Activated naive CD4-positive, alpha-beta T cell treated with anti-CD3 and anti-CD28 coated beads, Interleukin-2, amount 50 U/mL, for 72 hours (primary cell): ENCODE results near the gene VMAC. TPM values are rescaled to one million over a fixed set of nuclear protein-coding genes. Genes with fewer than 3 reads are reported as not detected.

Experiments used
- ATAC-seq, 2 donors: fragments of 150-1000 bp; cut with Tn5 transposase; 2 replicates each; pipeline ENCODE4 v1.10.0; 2021; ENCODE audit warnings: mild to moderate bottlenecking in 2 of 2, moderate library complexity in 2 of 2
- DNase-seq, 2 donors: peaks; one replicate each; pipeline ENCODE4 v3.0.0; 2021 to 2022; ENCODE audit warnings: low spot score in 2 of 2
- H3K27ac Mint-ChIP-seq, 2 donors: one replicate each; pipeline ENCODE4 v1.8.0; 2022; ENCODE audit warnings: mild to moderate bottlenecking in 2 of 2, mixed read lengths in 2 of 2
- H3K36me3 Mint-ChIP-seq, 2 donors: one replicate each; pipeline ENCODE4 v1.8.0; 2022; ENCODE audit warnings: mixed read lengths in 2 of 2
- H3K9me3 Mint-ChIP-seq, 2 donors: one replicate each; pipeline ENCODE4 v1.8.0; 2022; ENCODE audit warnings: mixed read lengths in 2 of 2
- total RNA-seq, 2 donors: library from RNA; stranded (reverse); gene quantifications; one replicate each; pipeline ENCODE4 v1.2.3, GENCODE V29; 2022

VMAC gene
- total RNA-seq, 2 donors from 2014 or later, result 3.8 to 3.9 TPM

DNA sequence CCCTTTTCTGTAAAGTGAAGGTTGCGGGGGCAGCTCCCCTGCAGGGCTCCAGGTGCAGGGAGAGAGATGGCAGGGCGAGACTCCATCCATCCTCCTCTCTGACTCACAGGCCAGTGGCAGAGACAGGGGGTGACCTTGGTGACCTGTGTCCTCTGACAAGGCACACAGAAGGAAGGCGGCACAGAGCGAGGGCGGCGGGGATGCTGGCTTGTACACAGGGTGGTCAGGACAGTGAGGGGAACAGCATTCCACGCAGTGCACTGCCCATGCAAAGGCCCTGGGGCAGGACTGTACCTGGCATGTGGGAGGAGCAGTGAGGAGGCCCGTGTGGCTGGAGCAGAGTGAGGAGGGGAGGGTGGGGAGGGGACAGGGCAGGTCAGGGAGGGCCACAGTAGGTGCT, 8.8 kb upstream of the VMAC start:
- Mint-ChIP-seq H3K27ac (no peak overlapping the region), H3K36me3 (peaks cover 0 to under 1% of the 10 kb centered on the region in 2 donors), H3K9me3 (no peaks in the 10 kb centered on the region)
- no peak for ATAC-seq
- no peak for DNase-seq

DNA sequence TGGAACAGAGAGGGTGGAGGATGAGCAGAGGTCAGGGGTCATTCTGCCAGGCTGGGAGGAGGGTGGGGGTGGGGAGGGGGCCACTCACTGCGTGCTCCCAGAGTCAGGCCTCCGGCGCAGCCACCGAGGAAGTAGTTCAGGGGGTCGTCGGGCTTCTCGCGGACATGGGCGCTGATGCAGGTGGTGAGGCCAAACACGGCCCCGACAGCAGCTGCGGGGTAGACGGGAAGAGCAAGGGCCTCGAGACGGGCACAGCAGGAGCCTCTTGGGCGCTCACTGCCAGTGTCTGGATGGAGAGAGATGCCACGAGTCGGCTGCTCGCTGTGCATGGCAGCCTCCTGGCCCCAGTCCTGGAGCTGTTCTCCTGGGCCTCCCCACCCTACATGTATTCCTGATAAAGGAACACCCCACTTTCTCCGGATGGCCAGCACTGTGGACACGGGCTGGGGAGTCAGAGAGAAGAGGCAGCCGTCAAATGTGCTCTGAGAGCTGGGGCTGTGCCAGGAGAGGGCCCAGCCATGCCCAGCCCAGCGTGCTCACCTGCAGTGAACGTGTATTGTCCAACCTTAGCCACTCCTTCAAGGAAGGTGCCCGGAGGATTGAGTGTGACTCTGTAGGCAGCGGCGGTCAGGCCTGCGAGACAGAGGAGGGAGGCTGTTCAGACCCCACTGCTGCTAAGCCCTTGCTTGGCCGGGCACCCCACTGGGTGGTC, 8.2 kb upstream of the VMAC start:
- no peak for ATAC-seq
- no peaks in the 10 kb centered on the region for H3K9me3 Mint-ChIP-seq

DNA sequence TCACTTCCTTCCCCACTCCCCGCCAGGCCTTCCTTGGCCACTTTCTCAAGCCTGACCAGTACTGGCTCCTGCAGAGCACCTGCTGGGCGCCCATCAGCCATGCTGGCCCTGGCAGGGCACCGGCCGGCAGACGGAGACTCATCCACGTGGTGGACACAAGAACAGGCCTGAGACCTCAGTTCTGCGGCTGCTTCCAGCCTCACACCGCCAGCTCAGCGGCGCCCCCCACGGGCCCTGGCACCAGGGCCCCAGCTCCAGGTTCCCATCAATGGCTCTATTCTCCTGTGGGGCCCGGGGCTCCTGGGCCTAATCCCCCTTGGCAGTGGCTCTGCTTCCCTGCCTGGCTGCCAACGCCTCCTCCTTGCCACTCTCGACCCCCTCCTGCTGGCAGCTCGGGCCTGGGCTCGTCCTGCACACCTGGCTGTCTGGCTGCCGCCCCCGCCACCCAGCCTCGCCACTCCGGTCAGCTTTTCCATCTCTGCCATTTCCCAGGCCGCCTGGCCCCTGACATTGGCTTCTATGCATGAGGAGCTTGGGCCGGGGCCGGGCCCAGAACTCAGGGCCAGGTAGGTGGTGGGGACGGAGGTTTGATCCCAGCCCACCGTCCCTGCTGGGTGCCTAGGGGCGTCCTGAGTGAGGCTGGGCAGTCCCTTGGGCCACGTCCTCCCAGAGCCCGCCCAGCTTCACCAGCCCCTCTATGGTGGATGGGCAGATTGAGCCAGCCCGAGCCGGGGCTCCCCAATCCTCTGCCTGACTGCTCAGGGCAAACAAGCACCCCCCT, 7.3 kb upstream of the VMAC start:
- Mint-ChIP-seq H3K27ac (peak overlapping the region in 1 of 2 donors; percentile 59), H3K9me3 (no peaks in the 10 kb centered on the region), H3K36me3 (peaks cover 0 to 5% of the 10 kb centered on the region in 2 donors)
- DNase-seq, result no peak
- no peak for ATAC-seq

More for the DNA sequence above, 8.2 kb upstream of the VMAC start:
- Mint-ChIP-seq H3K27ac (no peak overlapping the region), H3K36me3 (peaks cover 0 to 5% of the 10 kb centered on the region in 2 donors)
- no peak for DNase-seq

DNA sequence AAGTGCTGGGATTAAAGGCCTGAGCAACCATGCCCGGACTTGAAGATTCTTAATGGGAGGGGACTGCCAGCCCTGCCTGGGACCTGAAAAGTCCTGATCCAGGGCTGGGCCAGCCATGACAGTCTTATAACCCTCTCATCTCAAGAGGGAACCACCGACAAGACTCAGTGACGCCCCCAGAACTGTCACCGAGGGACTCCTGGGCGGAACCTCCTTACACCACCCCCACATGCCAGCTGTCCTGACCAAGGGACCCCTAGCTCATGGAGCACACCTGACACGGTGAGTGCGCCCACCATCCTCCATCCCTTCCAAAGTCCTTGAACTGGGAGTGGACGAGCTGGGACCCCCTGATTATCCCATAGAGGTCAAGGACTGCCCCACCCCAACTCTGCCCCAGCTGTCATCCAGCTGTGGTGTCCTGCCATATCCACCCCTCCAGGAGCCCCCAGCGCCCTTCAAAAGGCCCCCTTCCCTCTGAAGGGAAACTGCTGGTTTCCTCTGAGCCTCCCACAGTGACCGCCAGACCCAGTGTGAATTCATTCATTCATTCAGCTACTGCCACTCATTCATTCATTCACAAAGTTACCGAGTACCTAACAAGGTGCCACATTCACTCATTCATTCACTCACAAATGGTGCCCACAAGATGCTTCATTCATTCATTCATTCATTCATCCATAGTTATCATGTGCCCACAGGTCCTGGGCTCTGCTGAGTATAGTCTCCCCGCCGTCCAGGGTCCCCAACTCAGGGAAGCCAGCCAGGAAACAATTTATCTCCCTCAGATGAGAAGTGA, 4.7 kb upstream of the VMAC start:
- ATAC-seq (no peak), DNase-seq (no peak)
- Mint-ChIP-seq H3K9me3 (no peaks in the 10 kb centered on the region), H3K27ac (peak overlapping the region in 1 of 2 donors; percentile 65), H3K36me3 (peaks cover 9 to 15% of the 10 kb centered on the region in 2 donors)

DNA sequence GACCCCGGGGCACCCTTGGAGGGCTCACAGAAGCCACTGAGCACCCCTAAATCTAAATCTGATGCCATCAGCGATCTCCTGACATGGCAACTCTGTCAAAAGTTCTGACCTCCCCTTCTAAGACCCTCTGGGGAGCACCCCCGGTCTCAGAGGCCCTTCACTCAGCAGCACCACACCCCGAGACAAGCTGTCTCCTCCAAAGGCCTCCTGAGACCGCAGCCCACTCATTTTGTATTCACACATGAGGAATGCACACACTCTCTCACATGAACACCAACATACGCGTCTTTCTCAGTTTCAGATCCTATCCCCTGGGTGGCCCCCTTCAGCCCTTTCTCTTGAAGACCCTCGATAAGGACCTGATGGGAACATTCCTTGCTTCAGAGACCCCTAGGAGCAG, 3.7 kb upstream of the VMAC start:
- DNase-seq, result no peak

DNA sequence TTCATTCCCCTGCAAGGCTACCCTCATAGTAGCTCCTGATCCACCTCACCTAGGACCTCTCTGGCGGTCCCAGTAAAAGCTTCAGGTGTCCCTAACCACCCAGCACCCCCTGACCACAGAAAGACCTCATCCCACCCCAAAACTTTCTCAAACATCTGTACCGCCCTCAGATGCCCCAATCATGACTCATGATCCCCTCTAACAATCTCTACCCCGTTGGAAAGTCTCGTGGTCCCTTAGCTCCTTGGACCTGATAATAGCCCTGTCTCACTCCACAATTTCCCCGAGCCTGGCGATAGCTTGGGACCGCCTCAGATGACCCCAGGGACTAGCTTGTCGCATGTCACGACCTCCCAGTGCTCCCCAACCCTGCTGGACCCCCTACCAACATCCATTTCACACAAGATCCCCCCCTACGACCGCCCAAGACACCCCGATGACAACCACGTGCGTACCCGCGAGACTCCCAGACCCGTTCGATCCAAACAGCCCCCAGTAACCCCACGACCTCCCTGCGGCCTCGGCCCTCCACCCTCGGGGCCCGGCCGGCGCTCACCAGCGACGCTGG, 1.5 kb upstream of the VMAC start:
- no peak for ATAC-seq
- Mint-ChIP-seq H3K9me3 (no peaks in the 10 kb centered on the region), H3K36me3 (peaks cover 14 to 15% of the 10 kb centered on the region in 2 donors), H3K27ac (peak overlapping the region; percentile 100)
- no peak for DNase-seq

More for the DNA sequence above, 3.7 kb upstream of the VMAC start:
- H3K27ac Mint-ChIP-seq, result peak overlapping the region in 1 of 2 donors; percentile 93
- no peak for ATAC-seq
- peaks cover 9 to 15% of the 10 kb centered on the region in 2 donors for H3K36me3 Mint-ChIP-seq
- no peaks in the 10 kb centered on the region for H3K9me3 Mint-ChIP-seq

DNA sequence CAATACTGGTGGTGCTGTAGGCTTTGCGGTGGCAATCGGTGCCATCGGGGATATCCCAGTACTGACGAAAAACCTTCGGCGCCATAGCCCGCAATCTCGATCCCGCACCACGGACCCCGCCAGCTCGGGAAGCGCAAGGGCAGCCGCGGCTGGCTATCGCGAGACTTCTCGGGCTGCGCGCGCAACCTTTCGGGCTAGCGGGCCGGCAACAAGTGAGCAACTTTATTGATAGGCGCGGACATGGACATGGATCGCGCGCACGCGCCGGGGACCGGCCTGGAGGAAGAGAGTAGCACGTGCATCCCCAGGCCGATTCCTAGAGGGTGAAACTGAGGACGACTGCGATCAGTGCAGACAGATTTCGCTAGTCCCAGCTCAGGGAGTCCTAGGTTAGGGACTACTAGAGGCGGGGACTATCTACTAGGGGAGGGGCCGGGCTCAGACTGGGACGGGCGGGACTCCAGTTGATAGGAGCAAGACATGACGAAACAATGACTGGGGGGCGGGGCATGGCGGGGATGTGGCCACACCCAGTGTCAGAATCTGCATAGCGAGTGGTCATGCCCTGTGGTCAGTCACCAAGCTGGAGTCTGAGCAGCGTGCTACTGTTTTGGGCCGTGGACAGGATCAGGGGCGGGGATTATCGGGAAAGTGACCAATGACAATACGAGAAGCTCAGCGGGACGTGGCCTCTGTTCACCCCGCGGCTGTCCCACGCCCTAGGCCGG, 884 bp upstream of the VMAC start, which contains the start of gene NDUFA11:
Gene NDUFA11, minus strand, starts transcription at position 167 of the 728 bp plus-strand sequence. Its CDS starts 82 bp downstream, at position 85.
- Mint-ChIP-seq H3K36me3 (peaks cover 14 to 15% of the 10 kb centered on the region in 2 donors), H3K9me3 (no peaks in the 10 kb centered on the region), H3K27ac (peak within 1 kb of the TSS; percentile 100)
- ATAC-seq, result peak; percentile 62 to 65
- peak; percentile 98 to 99 for DNase-seq

DNA sequence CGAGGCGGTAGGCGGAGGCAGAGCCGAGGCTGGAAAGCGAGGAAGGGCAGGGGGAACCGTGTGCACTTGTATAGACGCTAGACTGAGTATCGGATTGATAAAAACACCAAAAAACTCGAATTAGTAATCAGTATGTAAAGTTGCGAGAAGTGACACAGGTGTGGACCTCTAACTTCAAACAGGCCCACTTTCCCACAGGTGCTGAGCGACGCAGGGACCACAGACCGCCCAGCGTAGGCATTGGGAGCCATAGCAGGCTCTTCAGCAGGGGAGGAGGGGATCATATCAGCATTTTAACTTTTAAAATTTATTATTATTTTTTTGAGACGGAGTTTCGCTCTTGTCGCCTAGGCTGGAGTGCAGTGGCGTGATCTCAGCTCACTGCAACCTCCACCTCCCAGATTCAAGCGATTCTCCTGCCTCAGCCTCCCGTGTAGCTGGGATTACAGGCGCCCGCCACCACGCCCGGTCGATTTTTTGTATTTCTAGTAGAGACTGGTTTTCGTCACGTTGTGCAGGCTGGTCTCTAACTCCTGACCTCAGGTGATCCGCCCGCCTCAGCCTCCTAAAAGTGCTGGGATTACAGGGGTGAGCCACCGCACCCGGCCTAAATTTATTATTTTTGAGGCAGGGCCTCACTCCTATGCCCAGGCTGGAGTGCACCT, 574 bp downstream of the VMAC start:
- Mint-ChIP-seq H3K9me3 (no peaks in the 10 kb centered on the region), H3K27ac (peak overlapping the region; percentile 77 to 100)

DNA sequence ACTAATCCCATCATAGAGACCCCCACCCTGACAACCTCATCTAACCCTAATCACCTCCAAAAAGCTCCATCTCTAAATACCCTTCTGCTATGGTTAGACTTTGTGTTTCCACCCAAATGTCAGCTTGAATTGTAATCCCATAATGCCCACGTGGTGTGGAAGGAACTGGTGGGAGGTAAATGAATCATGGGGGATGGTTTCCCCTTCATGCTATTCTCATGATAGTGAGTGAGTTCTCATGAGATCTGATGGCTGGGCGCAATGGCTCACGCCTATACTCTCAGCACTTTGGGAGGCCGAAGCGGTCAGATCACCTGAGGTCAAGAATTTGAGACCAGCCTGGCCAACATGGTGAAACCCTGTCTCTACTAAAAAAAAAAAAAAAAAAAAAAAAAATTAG, 2.6 kb downstream of the VMAC start:
- ATAC-seq (no peak), DNase-seq (no peak)
- no peaks in the 10 kb centered on the region for H3K9me3 Mint-ChIP-seq
- H3K36me3 Mint-ChIP-seq, result peaks cover 10 to 14% of the 10 kb centered on the region in 2 donors
- H3K27ac Mint-ChIP-seq, result peak overlapping the region; percentile 59 to 90

More for the DNA sequence above, 574 bp downstream of the VMAC start:
- DNase-seq (no peak), ATAC-seq (no peak)
- peaks cover 14 to 15% of the 10 kb centered on the region in 2 donors for H3K36me3 Mint-ChIP-seq

DNA sequence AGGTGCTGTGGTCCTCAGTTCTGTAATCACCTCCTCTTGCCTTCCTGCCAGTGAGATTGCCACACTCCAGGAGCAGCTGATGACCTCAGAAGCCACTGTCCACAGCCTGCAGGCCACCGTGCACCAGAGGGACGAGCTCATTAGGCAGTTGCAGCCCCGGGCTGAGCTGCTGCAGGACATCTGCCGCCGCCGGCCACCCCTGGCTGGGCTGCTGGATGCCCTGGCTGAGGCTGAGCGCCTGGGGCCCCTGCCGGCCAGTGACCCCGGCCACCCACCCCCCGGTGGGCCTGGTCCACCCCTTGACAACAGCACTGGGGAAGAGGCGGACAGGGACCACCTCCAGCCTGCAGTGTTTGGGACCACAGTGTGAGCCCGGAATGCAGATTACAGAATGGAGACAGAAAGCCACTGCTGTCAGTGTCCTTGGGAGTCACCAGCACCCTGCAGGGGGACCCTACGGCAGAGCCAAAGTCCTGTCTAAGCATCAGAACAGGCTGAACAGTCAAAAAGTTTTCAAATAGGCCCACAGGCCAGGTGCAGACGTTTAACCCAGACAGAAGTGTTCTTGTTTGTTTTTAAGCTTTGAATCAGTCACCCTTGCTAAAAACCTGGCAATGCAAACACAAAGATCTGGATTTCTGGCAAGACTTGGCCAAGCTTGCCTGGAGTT, 4.2 kb downstream of the VMAC start:
- DNase-seq (no peak), ATAC-seq (no peak)
- peaks cover 0 to 5% of the 10 kb centered on the region in 2 donors for H3K36me3 Mint-ChIP-seq
- H3K9me3 Mint-ChIP-seq, result no peaks in the 10 kb centered on the region
- H3K27ac Mint-ChIP-seq, result no peak overlapping the region

DNA sequence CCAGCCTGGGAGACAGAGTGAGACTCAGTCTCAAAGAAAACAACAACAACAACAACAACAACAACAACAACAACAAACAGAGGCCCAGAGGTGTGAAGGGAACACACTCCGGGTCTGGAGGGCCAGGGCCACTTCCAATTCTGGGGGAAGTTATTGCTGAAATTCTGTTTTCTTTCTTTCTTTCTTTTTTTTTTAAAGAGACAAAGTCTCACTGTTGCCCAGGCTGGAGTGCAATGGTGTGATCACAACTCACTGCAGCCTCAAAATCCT, 5.9 kb downstream of the VMAC start:
- ATAC-seq (no peak), DNase-seq (no peak)
- Mint-ChIP-seq H3K36me3 (peaks cover 0 to 5% of the 10 kb centered on the region in 2 donors), H3K9me3 (no peaks in the 10 kb centered on the region), H3K27ac (no peak overlapping the region)

DNA sequence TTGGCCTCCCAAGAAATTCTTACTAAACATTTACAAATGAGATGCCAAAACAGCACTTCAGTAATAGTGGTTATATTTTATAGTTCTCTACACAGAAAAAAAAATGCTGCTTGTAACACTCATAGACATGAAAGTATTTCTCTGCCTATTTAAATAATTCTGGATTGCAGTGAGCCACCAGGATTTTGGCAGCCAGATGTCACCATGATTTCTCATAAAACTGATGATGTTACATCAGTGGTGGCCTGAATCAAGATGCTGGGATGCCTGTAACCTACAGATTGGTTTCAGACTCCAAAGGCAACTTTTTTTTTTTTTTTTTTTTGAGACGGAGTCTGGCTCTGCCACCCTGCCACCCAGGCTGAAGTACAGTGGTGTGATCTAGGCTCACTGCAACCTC, 6.7 kb downstream of the VMAC start:
- H3K9me3 Mint-ChIP-seq, result no peaks in the 10 kb centered on the region
- no peak for ATAC-seq

DNA sequence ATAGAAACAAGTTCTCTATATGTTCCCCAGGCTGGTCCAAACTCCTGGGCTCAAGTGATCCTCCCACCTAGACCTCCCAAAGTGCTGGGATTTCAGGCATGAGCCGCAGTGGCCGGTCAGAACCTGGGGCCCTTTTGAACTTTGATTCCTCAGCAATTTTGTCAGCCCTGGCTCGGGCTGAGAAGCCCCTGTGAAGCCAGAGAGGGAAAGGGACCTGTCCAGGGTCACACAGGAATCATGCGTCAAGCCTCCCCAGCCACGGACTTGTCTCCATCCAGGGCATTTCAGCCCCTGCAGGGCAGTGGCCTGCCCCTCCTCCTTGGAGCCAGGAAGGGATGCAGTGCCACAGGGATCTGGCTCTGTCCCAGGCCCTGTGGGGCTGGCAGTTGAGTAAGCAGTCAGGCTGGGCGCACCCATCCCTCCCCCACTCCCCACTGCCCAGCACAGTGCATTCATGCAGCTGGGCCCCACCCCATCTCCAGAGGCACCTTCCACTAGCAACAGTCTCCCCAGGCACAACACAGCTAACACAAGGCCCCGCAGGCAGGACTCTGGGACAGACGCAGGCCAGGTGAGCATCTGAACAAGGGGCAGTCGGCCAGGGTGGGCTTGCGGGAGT, 9.2 kb downstream of the VMAC start, which contains the start of gene CAPS:
Gene CAPS, plus strand, starts transcription at position 516 of the 619 bp plus-strand sequence. CDS start 153 bp downstream, outside the sequence.
- Mint-ChIP-seq H3K36me3 (no peaks in the 10 kb centered on the region), H3K9me3 (no peaks in the 10 kb centered on the region), H3K27ac (peak within 1 kb of the TSS in 1 of 2 donors; percentile 41)
- peak in 1 of 2 donors; percentile 16 for ATAC-seq
- DNase-seq, result no peak

More for the DNA sequence above, 6.7 kb downstream of the VMAC start:
- no peak for DNase-seq
- H3K36me3 Mint-ChIP-seq, result peaks cover 0 to 2% of the 10 kb centered on the region in 2 donors
- no peak overlapping the region for H3K27ac Mint-ChIP-seq

DNA sequence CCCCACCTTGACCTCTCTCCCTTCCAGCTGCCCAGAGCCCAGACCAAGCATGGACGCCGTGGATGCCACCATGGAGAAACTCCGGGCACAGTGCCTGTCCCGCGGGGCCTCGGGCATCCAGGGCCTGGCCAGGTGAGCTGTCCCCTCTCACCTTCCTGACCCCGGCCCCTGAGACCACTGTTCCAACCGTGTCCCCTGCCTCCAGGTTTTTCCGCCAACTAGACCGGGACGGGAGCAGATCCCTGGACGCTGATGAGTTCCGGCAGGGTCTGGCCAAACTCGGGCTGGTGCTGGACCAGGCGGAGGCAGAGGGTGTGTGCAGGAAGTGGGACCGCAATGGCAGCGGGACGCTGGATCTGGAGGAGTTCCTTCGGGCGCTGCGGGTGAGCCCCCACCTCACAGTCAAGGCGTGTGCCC, 9.7 kb downstream of the VMAC start:
- Mint-ChIP-seq H3K9me3 (no peaks in the 10 kb centered on the region), H3K27ac (peak overlapping the region in 1 of 2 donors; percentile 41), H3K36me3 (no peaks in the 10 kb centered on the region)
- no peak for ATAC-seq
- DNase-seq, result no peak
